SK-N-SH treated with all-trans-retinoic acid at 6 μM for 48 hours (cell line): Measurements from ENCODE around the gene SUGCT.

Experiments
- BACH2 ChIP-seq: fragments of 250-450 bp; sonication (Bioruptor Pico); IDR thresholded peaks from 2 replicates; pipeline ENCODE4 v1.9.0; 2021; ENCODE audit warnings: mild to moderate bottlenecking, borderline replicate concordance
- RARB ChIP-seq: fragments of 250-450 bp; sonication (Bioruptor Pico); IDR thresholded peaks from 2 replicates; pipeline ENCODE4 v1.8.0; 2021; ENCODE audit warnings: mild to moderate bottlenecking, moderate library complexity
- TCF4 ChIP-seq: fragments of 250-450 bp; sonication (Bioruptor Pico); IDR thresholded peaks from 2 replicates; pipeline ENCODE4 v1.8.0; 2021; ENCODE audit warnings: mild to moderate bottlenecking, moderate library complexity, borderline replicate concordance
- ZFP3 ChIP-seq: fragments of 250-450 bp; sonication (Bioruptor Pico); IDR thresholded peaks from 2 replicates; pipeline ENCODE4 v1.5.0; 2020; ENCODE audit warnings: mild to moderate bottlenecking, moderate library complexity
- ZFP30 ChIP-seq: fragments of 450-650 bp; formaldehyde crosslinking; IDR thresholded peaks from 2 replicates; pipeline ENCODE4 v1.5.0; 2022; ENCODE audit warnings: mild to moderate bottlenecking, moderate library complexity
- TF ChIP-seq, protein P1 (sequence below): fragments of 250-450 bp; sonication (Bioruptor Pico); IDR thresholded peaks from 2 replicates; pipeline ENCODE4 v1.8.0; 2020; ENCODE audit warnings: mild to moderate bottlenecking, moderate library complexity, borderline replicate concordance
- TF ChIP-seq, protein P2 (sequence below): fragments of 250-450 bp; sonication (Bioruptor Pico); IDR thresholded peaks from 2 replicates; pipeline ENCODE4 v1.5.1; 2020; ENCODE audit warnings: low read depth, mild to moderate bottlenecking, moderate library complexity

DNA sequence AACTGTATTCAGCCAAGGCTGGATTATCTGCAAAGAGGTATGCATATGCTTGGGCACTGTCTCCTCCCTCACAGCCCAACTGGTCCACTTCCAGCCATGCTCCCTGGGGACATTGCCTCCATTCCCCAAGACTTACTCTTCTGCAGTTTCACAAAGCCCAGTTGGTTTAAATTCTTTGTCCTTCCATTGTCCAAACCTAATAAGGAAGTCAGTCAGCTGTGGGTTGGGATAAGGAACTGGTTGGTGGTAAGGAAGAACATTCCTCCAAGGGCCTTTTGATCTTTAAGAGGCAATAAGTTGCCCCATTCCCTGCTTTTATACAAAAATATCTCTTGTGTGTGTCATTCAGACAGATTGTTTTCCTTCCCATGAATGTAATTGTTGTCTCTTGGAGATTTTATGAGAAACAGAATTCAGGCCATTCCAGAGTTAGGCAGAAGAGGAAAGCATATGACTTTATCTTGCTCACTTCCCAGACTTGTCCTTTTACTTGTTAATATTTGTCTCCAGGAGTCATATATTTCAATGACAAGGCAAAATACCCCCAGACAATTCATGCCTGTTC, 673.7 kb downstream of the SUGCT start:
- TF ChIP-seq ZFP3 (CRISPR knock-in tag) (no peak), RARB (CRISPR knock-in tag) (no peak), ZFP30 (no peak), BACH2 (CRISPR knock-in tag) (no peak), TCF4 (no peak)
- TF ChIP-seq, protein P1, sequence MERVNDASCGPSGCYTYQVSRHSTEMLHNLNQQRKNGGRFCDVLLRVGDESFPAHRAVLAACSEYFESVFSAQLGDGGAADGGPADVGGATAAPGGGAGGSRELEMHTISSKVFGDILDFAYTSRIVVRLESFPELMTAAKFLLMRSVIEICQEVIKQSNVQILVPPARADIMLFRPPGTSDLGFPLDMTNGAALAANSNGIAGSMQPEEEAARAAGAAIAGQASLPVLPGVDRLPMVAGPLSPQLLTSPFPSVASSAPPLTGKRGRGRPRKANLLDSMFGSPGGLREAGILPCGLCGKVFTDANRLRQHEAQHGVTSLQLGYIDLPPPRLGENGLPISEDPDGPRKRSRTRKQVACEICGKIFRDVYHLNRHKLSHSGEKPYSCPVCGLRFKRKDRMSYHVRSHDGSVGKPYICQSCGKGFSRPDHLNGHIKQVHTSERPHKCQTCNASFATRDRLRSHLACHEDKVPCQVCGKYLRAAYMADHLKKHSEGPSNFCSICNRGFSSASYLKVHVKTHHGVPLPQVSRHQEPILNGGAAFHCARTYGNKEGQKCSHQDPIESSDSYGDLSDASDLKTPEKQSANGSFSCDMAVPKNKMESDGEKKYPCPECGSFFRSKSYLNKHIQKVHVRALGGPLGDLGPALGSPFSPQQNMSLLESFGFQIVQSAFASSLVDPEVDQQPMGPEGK (CRISPR knock-in tag): no peak
- TF ChIP-seq, protein P2, sequence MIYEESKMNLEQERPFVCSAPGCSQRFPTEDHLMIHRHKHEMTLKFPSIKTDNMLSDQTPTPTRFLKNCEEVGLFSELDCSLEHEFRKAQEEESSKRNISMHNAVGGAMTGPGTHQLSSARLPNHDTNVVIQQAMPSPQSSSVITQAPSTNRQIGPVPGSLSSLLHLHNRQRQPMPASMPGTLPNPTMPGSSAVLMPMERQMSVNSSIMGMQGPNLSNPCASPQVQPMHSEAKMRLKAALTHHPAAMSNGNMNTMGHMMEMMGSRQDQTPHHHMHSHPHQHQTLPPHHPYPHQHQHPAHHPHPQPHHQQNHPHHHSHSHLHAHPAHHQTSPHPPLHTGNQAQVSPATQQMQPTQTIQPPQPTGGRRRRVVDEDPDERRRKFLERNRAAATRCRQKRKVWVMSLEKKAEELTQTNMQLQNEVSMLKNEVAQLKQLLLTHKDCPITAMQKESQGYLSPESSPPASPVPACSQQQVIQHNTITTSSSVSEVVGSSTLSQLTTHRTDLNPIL (CRISPR knock-in tag): no peak
